Measurements from ENCODE around the gene PIERCE2.
"Not testable (repeated sequence)": the region's sequence is repeated elsewhere in the genome, so short reads cannot be mapped to it uniquely, and the experiment has no call there.

The PIERCE2 gene

GRCh38 chr15:55434989-55435825 lies 26.9 kb downstream of the PIERCE2 start:
- no peak for DNase-seq

GRCh38 chr15:55443141-55443540 lies 34.8 kb downstream of the PIERCE2 start:
- not testable (repeated sequence) for DNase-seq

GRCh38 chr15:55445936-55446335 lies 37.6 kb downstream of the PIERCE2 start:
- not testable (repeated sequence) for DNase-seq

- DNase-seq, result not testable (repeated sequence)
Observed at GRCh38 chr15:55446379-55447029, 38.2 kb downstream of the PIERCE2 start.

- not testable (repeated sequence) for DNase-seq
Observed at GRCh38 chr15:55447030-55447394, 38.7 kb downstream of the PIERCE2 start.

- no peak for DNase-seq
Observed at GRCh38 chr15:55457401-55458022, 49.2 kb downstream of the PIERCE2 start.

- no peak for DNase-seq
Observed at GRCh38 chr15:55461447-55461846, 53.2 kb downstream of the PIERCE2 start.

- no peak for DNase-seq
Observed at GRCh38 chr15:55468321-55468720, 60.0 kb downstream of the PIERCE2 start.
